ENCODE data around the gene PANK3. TPM values are rescaled to one million over a fixed set of nuclear protein-coding genes. Genes with fewer than 3 reads are reported as not detected.

Gene PANK3
- total RNA-seq, 2 donors from 2014 or later, result 114 to 190 TPM

DNA sequence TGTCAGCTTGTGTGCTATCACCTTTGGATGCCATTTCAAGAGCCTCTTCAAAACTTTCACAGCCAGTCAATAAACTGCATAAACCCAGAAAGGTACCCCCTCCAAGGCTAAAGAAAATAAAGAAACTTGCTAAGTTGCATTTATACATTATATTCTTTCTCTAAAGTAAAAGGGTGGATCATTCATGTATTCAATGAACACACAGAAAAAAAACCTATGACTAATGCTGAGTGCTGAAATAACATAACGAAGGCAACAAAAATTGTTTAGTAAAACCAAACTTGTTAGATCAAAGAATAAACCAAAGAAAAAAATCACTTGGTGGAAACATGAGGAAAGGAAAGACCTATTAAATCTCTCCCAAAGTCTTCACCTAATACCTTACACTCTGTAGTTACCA, 15.2 kb downstream of the PANK3 start:
- TF ChIP-seq, protein P1, sequence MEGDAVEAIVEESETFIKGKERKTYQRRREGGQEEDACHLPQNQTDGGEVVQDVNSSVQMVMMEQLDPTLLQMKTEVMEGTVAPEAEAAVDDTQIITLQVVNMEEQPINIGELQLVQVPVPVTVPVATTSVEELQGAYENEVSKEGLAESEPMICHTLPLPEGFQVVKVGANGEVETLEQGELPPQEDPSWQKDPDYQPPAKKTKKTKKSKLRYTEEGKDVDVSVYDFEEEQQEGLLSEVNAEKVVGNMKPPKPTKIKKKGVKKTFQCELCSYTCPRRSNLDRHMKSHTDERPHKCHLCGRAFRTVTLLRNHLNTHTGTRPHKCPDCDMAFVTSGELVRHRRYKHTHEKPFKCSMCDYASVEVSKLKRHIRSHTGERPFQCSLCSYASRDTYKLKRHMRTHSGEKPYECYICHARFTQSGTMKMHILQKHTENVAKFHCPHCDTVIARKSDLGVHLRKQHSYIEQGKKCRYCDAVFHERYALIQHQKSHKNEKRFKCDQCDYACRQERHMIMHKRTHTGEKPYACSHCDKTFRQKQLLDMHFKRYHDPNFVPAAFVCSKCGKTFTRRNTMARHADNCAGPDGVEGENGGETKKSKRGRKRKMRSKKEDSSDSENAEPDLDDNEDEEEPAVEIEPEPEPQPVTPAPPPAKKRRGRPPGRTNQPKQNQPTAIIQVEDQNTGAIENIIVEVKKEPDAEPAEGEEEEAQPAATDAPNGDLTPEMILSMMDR (IDR thresholded peaks at IDR 0.05), result no peak

DNA sequence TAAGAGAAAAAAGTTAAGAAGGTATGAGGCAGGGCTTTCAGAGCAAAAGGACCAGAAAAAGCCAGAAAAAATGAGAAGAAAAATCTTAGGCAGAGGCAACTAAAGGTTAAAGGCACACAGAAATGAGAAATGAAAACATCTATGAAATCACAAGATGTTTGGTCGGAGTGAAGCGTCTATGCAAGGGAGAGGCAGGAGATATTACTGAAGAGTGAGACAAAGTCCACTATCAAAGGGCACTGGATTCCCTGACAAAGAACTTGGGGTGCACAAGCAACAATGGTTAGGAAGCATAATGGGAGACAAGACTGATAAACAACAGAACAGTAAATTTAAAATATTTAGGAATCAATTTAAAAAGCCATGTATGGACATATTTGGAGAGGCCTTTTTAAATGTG, 16.9 kb downstream of the PANK3 start:
- Histone ChIP-seq H3K27me3 (no peaks in the 10 kb centered on the region), H3K9me3 (no peaks in the 10 kb centered on the region), H3K9ac (ENCODE audit: low read depth in 2 of 2, low read length in 2 of 2) (no peak overlapping the region), H3K4me3 (no peak overlapping the region), H3K36me3 (no peaks in the 10 kb centered on the region), H3K4me1 (no peaks in the 10 kb centered on the region), H3K27ac (no peak overlapping the region)
- DNase-seq, result no peak
- TF ChIP-seq, protein P1 (IDR thresholded peaks at IDR 0.05), result no peak
- intact Hi-C loops (cut with DNase I), result no loop called here

More for the DNA sequence above, 15.2 kb downstream of the PANK3 start:
- Histone ChIP-seq H3K27me3 (no peaks in the 10 kb centered on the region), H3K9ac (ENCODE audit: low read depth in 2 of 2, low read length in 2 of 2) (no peak overlapping the region), H3K36me3 (no peaks in the 10 kb centered on the region), H3K4me3 (no peak overlapping the region), H3K4me1 (no peaks in the 10 kb centered on the region), H3K27ac (no peak overlapping the region), H3K9me3 (no peaks in the 10 kb centered on the region)
- intact Hi-C loops (cut with DNase I), result no loop called here
- no peak for DNase-seq

DNA sequence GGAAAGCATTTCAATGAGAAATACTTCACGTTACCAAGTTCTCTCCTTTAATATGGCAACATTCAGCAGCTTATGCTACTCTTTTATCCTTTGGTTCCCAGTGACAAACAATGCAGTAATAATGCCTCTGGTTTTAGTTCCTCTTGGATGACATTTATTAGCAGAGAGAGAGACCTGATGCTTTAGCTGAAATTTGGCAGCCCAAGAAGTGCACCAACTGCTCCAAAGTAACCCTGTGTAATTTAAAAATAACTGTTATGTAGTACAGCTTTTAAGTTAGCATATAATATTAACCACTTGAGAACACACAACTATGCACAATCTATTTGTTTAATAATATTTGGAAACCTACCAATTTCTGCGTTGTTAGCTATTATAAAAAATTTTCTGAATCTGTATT, 21.8 kb downstream of the PANK3 start:
- TF ChIP-seq, protein P1 (IDR thresholded peaks at IDR 0.05), result no peak
- Histone ChIP-seq H3K4me1 (no peaks in the 10 kb centered on the region), H3K27me3 (no peaks in the 10 kb centered on the region), H3K9me3 (no peaks in the 10 kb centered on the region), H3K9ac (ENCODE audit: low read depth in 2 of 2, low read length in 2 of 2) (no peak overlapping the region), H3K27ac (no peak overlapping the region), H3K36me3 (peaks cover 11% of the 10 kb centered on the region), H3K4me3 (no peak overlapping the region)
- intact Hi-C loops (cut with DNase I), result no loop called here
- DNase-seq, result no peak

DNA sequence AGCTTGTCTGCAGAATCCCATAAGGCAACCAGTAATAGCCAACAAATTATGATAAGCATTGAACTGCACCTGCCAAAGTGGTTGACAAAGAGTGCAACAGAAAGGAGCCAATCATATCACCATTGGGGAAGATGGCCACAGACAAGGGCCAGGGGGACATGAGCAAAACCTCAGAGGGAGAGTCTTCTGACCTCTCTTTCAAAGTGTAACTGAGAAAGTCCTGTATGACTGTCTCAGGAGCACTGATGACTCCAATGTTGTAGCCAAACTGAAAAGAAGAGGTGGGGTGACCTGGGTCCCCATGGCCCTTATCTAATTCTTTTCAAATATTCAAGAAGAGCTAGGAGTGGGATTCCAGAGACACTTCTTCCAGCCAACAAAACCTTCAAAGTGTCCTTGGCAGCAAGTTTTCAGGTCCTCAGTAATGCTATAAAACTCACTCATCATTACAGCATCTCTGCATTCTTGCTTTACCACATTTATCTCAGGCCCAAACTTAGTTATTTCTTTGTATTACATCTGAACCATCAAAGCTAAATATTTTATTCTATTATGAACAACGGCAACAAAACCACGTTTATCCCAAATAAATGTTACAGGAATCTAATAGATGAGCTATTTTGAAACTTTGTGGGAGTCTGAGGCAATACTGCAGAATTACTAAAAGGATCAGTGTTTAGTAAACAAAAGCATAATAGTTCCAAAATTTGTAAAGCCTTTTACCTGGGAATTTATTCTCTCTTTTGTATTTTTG, 25.6 kb downstream of the PANK3 start:
- TF ChIP-seq, protein P1 (IDR thresholded peaks at IDR 0.05), result no peak
- Histone ChIP-seq H3K27ac (no peak overlapping the region), H3K4me3 (no peak overlapping the region), H3K27me3 (no peaks in the 10 kb centered on the region), H3K9me3 (no peaks in the 10 kb centered on the region), H3K9ac (ENCODE audit: low read depth in 2 of 2, low read length in 2 of 2) (no peak overlapping the region), H3K36me3 (peaks cover 11% of the 10 kb centered on the region), H3K4me1 (no peaks in the 10 kb centered on the region)
- intact Hi-C loops (cut with DNase I), result no loop called here
- no peak for DNase-seq

DNA sequence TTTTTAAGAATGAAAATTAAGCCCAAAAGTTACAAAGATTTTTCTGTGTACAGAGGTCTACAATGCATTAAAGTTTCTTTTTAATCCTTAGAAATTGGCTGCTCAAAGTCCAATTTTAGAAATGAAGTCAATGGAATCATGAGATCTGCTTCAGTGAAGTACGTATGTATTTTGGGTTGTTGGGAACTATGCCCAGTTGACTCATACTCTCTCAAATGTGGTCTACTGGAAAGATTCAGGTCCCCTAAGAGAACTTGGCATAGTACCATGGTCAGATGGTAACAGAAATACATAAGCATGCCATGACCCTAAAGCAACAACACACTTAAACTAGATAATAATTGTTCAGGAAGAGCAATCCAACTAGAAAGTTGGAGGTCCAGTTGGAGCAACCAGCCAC, 27.0 kb downstream of the PANK3 start:
- intact Hi-C loops (cut with DNase I), result no loop called here
- Histone ChIP-seq H3K27me3 (no peaks in the 10 kb centered on the region), H3K4me1 (no peaks in the 10 kb centered on the region), H3K4me3 (no peak overlapping the region), H3K9me3 (no peaks in the 10 kb centered on the region), H3K36me3 (peaks cover 11% of the 10 kb centered on the region), H3K9ac (ENCODE audit: low read depth in 2 of 2, low read length in 2 of 2) (no peak overlapping the region), H3K27ac (no peak overlapping the region)
- TF ChIP-seq, protein P1 (IDR thresholded peaks at IDR 0.05), result no peak
- no peak for DNase-seq

Data from colonic mucosa (tissue), 4 donors.